Activated naive CD8-positive, alpha-beta T cell (primary cell): ENCODE results near the gene TRIM46.
A peak's percentile ranks its signal among the peaks of the same experiment; 100 is the strongest.

Experiments
- H3K27ac Mint-ChIP-seq: one replicate; pipeline ENCODE4 v1.8.0; 2021; ENCODE audit warnings: mixed read lengths
- H3K27me3 Mint-ChIP-seq: one replicate; pipeline ENCODE4 v1.8.0; 2021; ENCODE audit warnings: mixed read lengths
- H3K36me3 Mint-ChIP-seq: one replicate; pipeline ENCODE4 v1.8.0; 2021; ENCODE audit warnings: mixed read lengths
- H3K4me1 Mint-ChIP-seq: one replicate; pipeline ENCODE4 v1.8.0; 2021; ENCODE audit warnings: low read depth, mixed read lengths
- H3K4me3 Mint-ChIP-seq: one replicate; pipeline ENCODE4 v1.8.0; 2021; ENCODE audit warnings: mild to moderate bottlenecking, mixed read lengths
- H3K9me3 Mint-ChIP-seq: one replicate; pipeline ENCODE4 v1.8.0; 2021; ENCODE audit warnings: low read depth, mixed read lengths

Gene TRIM46

GRCh38 chr1:155196893-155197638, 23.4 kb downstream of the TRIM46 start:
- Mint-ChIP-seq H3K36me3 (no peaks in the 10 kb centered on the region), H3K4me1 (peaks cover 28% of the 10 kb centered on the region), H3K9me3 (no peaks in the 10 kb centered on the region), H3K27ac (no peak overlapping the region), H3K4me3 (no peak overlapping the region), H3K27me3 (no peaks in the 10 kb centered on the region)

- Mint-ChIP-seq H3K27ac (no peak overlapping the region), H3K27me3 (no peaks in the 10 kb centered on the region), H3K4me3 (no peak overlapping the region), H3K4me1 (peaks cover 21% of the 10 kb centered on the region), H3K9me3 (no peaks in the 10 kb centered on the region), H3K36me3 (no peaks in the 10 kb centered on the region)
These were observed 24.4 kb downstream of the TRIM46 start for GRCh38 chr1:155197901-155198546.

- Mint-ChIP-seq H3K4me1 (peaks cover 16% of the 10 kb centered on the region), H3K4me3 (no peak overlapping the region), H3K9me3 (no peaks in the 10 kb centered on the region), H3K27me3 (no peaks in the 10 kb centered on the region), H3K27ac (no peak overlapping the region), H3K36me3 (no peaks in the 10 kb centered on the region)
These were observed 24.9 kb downstream of the TRIM46 start for GRCh38 chr1:155198547-155198906.

- Mint-ChIP-seq H3K9me3 (no peaks in the 10 kb centered on the region), H3K4me3 (no peak overlapping the region), H3K27ac (no peak overlapping the region), H3K36me3 (no peaks in the 10 kb centered on the region), H3K4me1 (peaks cover 6% of the 10 kb centered on the region), H3K27me3 (no peaks in the 10 kb centered on the region)
These were observed 26.1 kb downstream of the TRIM46 start for GRCh38 chr1:155199792-155200191.

- Mint-ChIP-seq H3K4me3 (no peak overlapping the region), H3K4me1 (no peaks in the 10 kb centered on the region), H3K36me3 (no peaks in the 10 kb centered on the region), H3K27ac (no peak overlapping the region), H3K9me3 (no peaks in the 10 kb centered on the region), H3K27me3 (no peaks in the 10 kb centered on the region)
These were observed 27.3 kb downstream of the TRIM46 start for GRCh38 chr1:155200920-155201319.

- H3K9me3 Mint-ChIP-seq = no peaks in the 10 kb centered on the region
- no peak overlapping the region for H3K27ac Mint-ChIP-seq
- H3K4me3 Mint-ChIP-seq = no peak overlapping the region
- H3K4me1 Mint-ChIP-seq = peaks cover 6% of the 10 kb centered on the region
- H3K36me3 Mint-ChIP-seq = no peaks in the 10 kb centered on the region
- H3K27me3 Mint-ChIP-seq = no peaks in the 10 kb centered on the region
These were observed 28.5 kb downstream of the TRIM46 start for GRCh38 chr1:155202198-155202597.

- Mint-ChIP-seq H3K27me3 (no peaks in the 10 kb centered on the region), H3K36me3 (no peaks in the 10 kb centered on the region), H3K4me1 (peaks cover 10% of the 10 kb centered on the region), H3K27ac (no peak overlapping the region), H3K4me3 (no peak overlapping the region), H3K9me3 (no peaks in the 10 kb centered on the region)
These were observed 29.3 kb downstream of the TRIM46 start for GRCh38 chr1:155202731-155203515.

GRCh38 chr1:155205035-155205434, 31.4 kb downstream of the TRIM46 start:
- Mint-ChIP-seq H3K4me3 (no peak overlapping the region), H3K36me3 (no peaks in the 10 kb centered on the region), H3K27me3 (no peaks in the 10 kb centered on the region), H3K27ac (no peak overlapping the region), H3K9me3 (no peaks in the 10 kb centered on the region), H3K4me1 (peaks cover 18% of the 10 kb centered on the region)

- no peak overlapping the region for H3K27ac Mint-ChIP-seq
- H3K4me1 Mint-ChIP-seq = peaks cover 18% of the 10 kb centered on the region
- H3K9me3 Mint-ChIP-seq = no peaks in the 10 kb centered on the region
- no peaks in the 10 kb centered on the region for H3K36me3 Mint-ChIP-seq
- H3K27me3 Mint-ChIP-seq = no peaks in the 10 kb centered on the region
- H3K4me3 Mint-ChIP-seq = no peak overlapping the region
These were observed 32.4 kb downstream of the TRIM46 start for GRCh38 chr1:155205969-155206593.

GRCh38 chr1:155206891-155207805, 33.5 kb downstream of the TRIM46 start:
- peak overlapping the region; percentile 71 for H3K4me3 Mint-ChIP-seq
- peak overlapping the region; percentile 61 for H3K27ac Mint-ChIP-seq
- H3K36me3 Mint-ChIP-seq = no peaks in the 10 kb centered on the region
- no peaks in the 10 kb centered on the region for H3K9me3 Mint-ChIP-seq
- H3K27me3 Mint-ChIP-seq = no peaks in the 10 kb centered on the region
- peaks cover 18% of the 10 kb centered on the region for H3K4me1 Mint-ChIP-seq

- no peaks in the 10 kb centered on the region for H3K9me3 Mint-ChIP-seq
- H3K4me1 Mint-ChIP-seq = peaks cover 18% of the 10 kb centered on the region
- peak within 1 kb of the TSS; percentile 95 for H3K4me3 Mint-ChIP-seq
- no peaks in the 10 kb centered on the region for H3K36me3 Mint-ChIP-seq
- no peaks in the 10 kb centered on the region for H3K27me3 Mint-ChIP-seq
- peak within 1 kb of the TSS; percentile 90 for H3K27ac Mint-ChIP-seq
These were observed 34.3 kb downstream of the TRIM46 start, which contains the start of gene THBS3 for GRCh38 chr1:155207806-155208540. Gene THBS3 (minus strand): TSS chr1:155207897. CDS start chr1:155207876, 21 bp downstream.

- no peaks in the 10 kb centered on the region for H3K9me3 Mint-ChIP-seq
- peak within 1 kb of the TSS; percentile 95 for H3K4me3 Mint-ChIP-seq
- no peaks in the 10 kb centered on the region for H3K27me3 Mint-ChIP-seq
- peak within 1 kb of the TSS; percentile 91 for H3K27ac Mint-ChIP-seq
- no peaks in the 10 kb centered on the region for H3K36me3 Mint-ChIP-seq
- peaks cover 18% of the 10 kb centered on the region for H3K4me1 Mint-ChIP-seq
These were observed 35.1 kb downstream of the TRIM46 start, which contains the start of gene MTX1 for GRCh38 chr1:155208541-155209311. Gene MTX1 (plus strand): TSS chr1:155208695. CDS start chr1:155208805, 110 bp downstream.

- no peaks in the 10 kb centered on the region for H3K27me3 Mint-ChIP-seq
- no peaks in the 10 kb centered on the region for H3K36me3 Mint-ChIP-seq
- H3K9me3 Mint-ChIP-seq = no peaks in the 10 kb centered on the region
- peak overlapping the region; percentile 91 for H3K27ac Mint-ChIP-seq
- H3K4me1 Mint-ChIP-seq = peaks cover 18% of the 10 kb centered on the region
- H3K4me3 Mint-ChIP-seq = peak overlapping the region; percentile 95
These were observed 35.7 kb downstream of the TRIM46 start for GRCh38 chr1:155209312-155209721.
